ENCODE measurements around the gene TCAP.

Gene TCAP

DNA sequence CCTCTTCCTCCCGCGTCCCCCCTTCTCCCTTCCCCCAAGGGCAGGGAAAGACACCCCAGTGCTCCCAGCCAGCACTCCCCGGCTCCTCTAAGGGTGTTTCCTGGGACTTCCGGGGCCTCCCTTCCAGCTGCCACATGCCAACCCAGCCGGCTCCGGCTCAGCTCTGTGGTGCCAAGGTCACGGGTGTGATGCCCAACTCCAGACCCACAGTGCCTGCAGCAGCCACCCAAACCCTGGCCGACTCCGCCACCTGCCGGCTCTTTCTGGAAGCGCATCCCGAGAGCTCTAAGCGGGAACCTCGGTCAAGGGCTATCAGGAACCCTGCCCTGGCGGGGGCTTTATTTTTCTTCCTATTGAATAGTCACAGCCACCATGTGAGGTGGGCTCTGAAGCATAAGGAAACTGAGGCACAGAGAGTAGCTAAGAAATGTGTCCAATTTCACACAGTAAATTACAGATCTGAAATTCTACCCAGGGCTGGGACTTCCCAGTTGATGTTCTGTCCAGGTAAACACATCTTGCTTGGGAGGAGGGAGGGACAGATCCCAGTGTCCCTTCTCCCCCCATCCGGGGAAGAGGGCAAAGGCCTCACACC lies 41.7 kb upstream of the TCAP start:
- H3K36me3 ChIP-seq (ENCODE audit: control insufficient read depth, insufficient read depth, low read length) = no peaks in the 10 kb centered on the region
- H3K9ac ChIP-seq (ENCODE audit: low read depth, low read length) = no peak overlapping the region
- H3K27me3 ChIP-seq (ENCODE audit: control insufficient read depth, insufficient read depth, low read length) = peaks cover 80% of the 10 kb centered on the region
- no peak overlapping the region for H3K27ac ChIP-seq (ENCODE audit: low read depth, low read length)
- H3K9me3 ChIP-seq (ENCODE audit: control insufficient read depth, insufficient read depth, low read length) = no peaks in the 10 kb centered on the region
- no peak overlapping the region for H3K4me3 ChIP-seq (ENCODE audit: low read depth, low read length)
- H3K4me1 ChIP-seq (ENCODE audit: control insufficient read depth, insufficient read depth, low read length) = peaks cover 24% of the 10 kb centered on the region; the same call in 1 of the 2 replicates

GRCh38 chr17:39624313-39624712 lies 40.8 kb upstream of the TCAP start:
- H3K4me1 ChIP-seq (ENCODE audit: control insufficient read depth, insufficient read depth, low read length) = peaks cover 30% of the 10 kb centered on the region
- no peak overlapping the region for H3K4me3 ChIP-seq (ENCODE audit: low read depth, low read length)
- no peaks in the 10 kb centered on the region for H3K9me3 ChIP-seq (ENCODE audit: control insufficient read depth, insufficient read depth, low read length)
- H3K9ac ChIP-seq (ENCODE audit: low read depth, low read length) = no peak overlapping the region
- no peak overlapping the region for H3K27ac ChIP-seq (ENCODE audit: low read depth, low read length)
- H3K36me3 ChIP-seq (ENCODE audit: control insufficient read depth, insufficient read depth, low read length) = no peaks in the 10 kb centered on the region
- peaks cover 80% of the 10 kb centered on the region for H3K27me3 ChIP-seq (ENCODE audit: control insufficient read depth, insufficient read depth, low read length)

- Histone ChIP-seq H3K4me1 (ENCODE audit: control insufficient read depth, insufficient read depth, low read length) (peaks cover 39% of the 10 kb centered on the region), H3K9me3 (ENCODE audit: control insufficient read depth, insufficient read depth, low read length) (no peaks in the 10 kb centered on the region), H3K4me3 (ENCODE audit: low read depth, low read length) (no peak overlapping the region), H3K27me3 (ENCODE audit: control insufficient read depth, insufficient read depth, low read length) (peaks cover 75% of the 10 kb centered on the region), H3K36me3 (ENCODE audit: control insufficient read depth, insufficient read depth, low read length) (no peaks in the 10 kb centered on the region), H3K9ac (ENCODE audit: low read depth, low read length) (no peak overlapping the region), H3K27ac (ENCODE audit: low read depth, low read length) (no peak overlapping the region)
Measured at GRCh38 chr17:39625198-39625785, 39.9 kb upstream of the TCAP start.

DNA sequence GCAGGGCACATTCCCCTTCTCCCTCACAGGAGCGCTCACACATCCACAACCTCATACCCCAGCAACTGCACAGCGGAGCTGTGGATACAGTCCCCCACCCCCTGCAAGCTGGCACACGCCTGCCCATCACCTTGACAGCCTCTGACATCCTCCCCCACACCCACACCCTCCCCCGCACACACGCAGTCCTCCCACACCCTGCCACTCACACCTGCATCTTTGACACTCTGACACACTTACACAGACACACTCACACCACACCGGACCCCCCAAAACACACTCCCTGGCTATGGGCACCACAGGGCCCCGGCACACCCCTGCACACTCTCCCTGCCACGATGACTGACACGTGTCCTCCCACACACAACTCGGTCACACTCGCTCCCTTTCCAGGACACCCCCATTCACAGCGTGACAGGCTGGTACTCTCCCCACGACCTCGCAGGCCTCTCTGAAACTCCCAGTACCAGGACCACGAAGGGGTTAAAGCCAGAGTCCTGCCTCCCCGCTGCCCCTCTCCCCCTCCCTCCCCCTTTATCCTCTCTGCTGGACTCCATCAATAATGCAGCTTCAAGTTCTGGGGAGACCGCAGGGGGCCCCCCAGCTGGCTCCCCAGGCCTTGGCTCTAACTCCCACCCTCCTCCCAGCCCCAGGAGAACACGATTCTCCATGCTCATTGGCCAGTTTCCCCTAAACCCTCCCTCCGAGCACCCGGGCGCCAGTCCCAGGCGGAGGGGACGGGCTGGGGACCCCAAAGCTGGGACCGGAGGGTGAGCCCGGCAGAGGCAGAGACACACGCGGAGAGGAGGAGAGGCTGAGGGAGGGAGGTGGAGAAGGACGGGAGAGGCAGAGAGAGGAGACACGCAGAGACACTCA lies 38.7 kb upstream of the TCAP start, which contains the start of gene PPP1R1B:
Gene PPP1R1B, plus strand, starts transcription at position 782 of the 876 bp plus-strand sequence. CDS start 441 bp downstream, outside the sequence.
- H3K9ac ChIP-seq (ENCODE audit: low read depth, low read length) = no peak within 1 kb of the TSS
- H3K36me3 ChIP-seq (ENCODE audit: control insufficient read depth, insufficient read depth, low read length) = no peaks in the 10 kb centered on the region
- peak within 1 kb of the TSS; percentile 71 for H3K4me3 ChIP-seq (ENCODE audit: low read depth, low read length)

GRCh38 chr17:39627047-39627711 lies 38.0 kb upstream of the TCAP start:
- no peaks in the 10 kb centered on the region for H3K36me3 ChIP-seq (ENCODE audit: control insufficient read depth, insufficient read depth, low read length)
- no peaks in the 10 kb centered on the region for H3K9me3 ChIP-seq (ENCODE audit: control insufficient read depth, insufficient read depth, low read length)
- H3K4me1 ChIP-seq (ENCODE audit: control insufficient read depth, insufficient read depth, low read length) = peaks cover 54% of the 10 kb centered on the region
- peak overlapping the region; percentile 71 for H3K4me3 ChIP-seq (ENCODE audit: low read depth, low read length)
- H3K27ac ChIP-seq (ENCODE audit: low read depth, low read length) = no peak overlapping the region
- peaks cover 62% of the 10 kb centered on the region for H3K27me3 ChIP-seq (ENCODE audit: control insufficient read depth, insufficient read depth, low read length)
- no peak overlapping the region for H3K9ac ChIP-seq (ENCODE audit: low read depth, low read length)

More for the DNA sequence above, 38.7 kb upstream of the TCAP start, which contains the start of gene PPP1R1B:
- H3K27ac ChIP-seq (ENCODE audit: low read depth, low read length) = no peak within 1 kb of the TSS
- H3K4me1 ChIP-seq (ENCODE audit: control insufficient read depth, insufficient read depth, low read length) = peaks cover 47% of the 10 kb centered on the region
- no peaks in the 10 kb centered on the region for H3K9me3 ChIP-seq (ENCODE audit: control insufficient read depth, insufficient read depth, low read length)
- H3K27me3 ChIP-seq (ENCODE audit: control insufficient read depth, insufficient read depth, low read length) = peaks cover 66% of the 10 kb centered on the region

- no peak overlapping the region for H3K9ac ChIP-seq (ENCODE audit: low read depth, low read length)
- H3K27me3 ChIP-seq (ENCODE audit: control insufficient read depth, insufficient read depth, low read length) = peaks cover 61% of the 10 kb centered on the region
- H3K4me3 ChIP-seq (ENCODE audit: low read depth, low read length) = peak overlapping the region; percentile 71
- H3K36me3 ChIP-seq (ENCODE audit: control insufficient read depth, insufficient read depth, low read length) = no peaks in the 10 kb centered on the region
- no peaks in the 10 kb centered on the region for H3K9me3 ChIP-seq (ENCODE audit: control insufficient read depth, insufficient read depth, low read length)
- peaks cover 57% of the 10 kb centered on the region for H3K4me1 ChIP-seq (ENCODE audit: control insufficient read depth, insufficient read depth, low read length)
- H3K27ac ChIP-seq (ENCODE audit: low read depth, low read length) = no peak overlapping the region
Measured at GRCh38 chr17:39627712-39628516, 37.2 kb upstream of the TCAP start.

GRCh38 chr17:39628655-39629493 lies 36.3 kb upstream of the TCAP start:
- no peaks in the 10 kb centered on the region for H3K9me3 ChIP-seq (ENCODE audit: control insufficient read depth, insufficient read depth, low read length)
- no peak overlapping the region for H3K9ac ChIP-seq (ENCODE audit: low read depth, low read length)
- no peaks in the 10 kb centered on the region for H3K36me3 ChIP-seq (ENCODE audit: control insufficient read depth, insufficient read depth, low read length)
- H3K27me3 ChIP-seq (ENCODE audit: control insufficient read depth, insufficient read depth, low read length) = peaks cover 53% of the 10 kb centered on the region
- H3K27ac ChIP-seq (ENCODE audit: low read depth, low read length) = no peak overlapping the region
- no peak overlapping the region for H3K4me3 ChIP-seq (ENCODE audit: low read depth, low read length)
- H3K4me1 ChIP-seq (ENCODE audit: control insufficient read depth, insufficient read depth, low read length) = peaks cover 57% of the 10 kb centered on the region

- peaks cover 49% of the 10 kb centered on the region for H3K27me3 ChIP-seq (ENCODE audit: control insufficient read depth, insufficient read depth, low read length)
- no peak overlapping the region for H3K4me3 ChIP-seq (ENCODE audit: low read depth, low read length)
- H3K27ac ChIP-seq (ENCODE audit: low read depth, low read length) = no peak overlapping the region
- H3K9me3 ChIP-seq (ENCODE audit: control insufficient read depth, insufficient read depth, low read length) = no peaks in the 10 kb centered on the region
- H3K4me1 ChIP-seq (ENCODE audit: control insufficient read depth, insufficient read depth, low read length) = peaks cover 58% of the 10 kb centered on the region
- no peaks in the 10 kb centered on the region for H3K36me3 ChIP-seq (ENCODE audit: control insufficient read depth, insufficient read depth, low read length)
- no peak overlapping the region for H3K9ac ChIP-seq (ENCODE audit: low read depth, low read length)
Measured at GRCh38 chr17:39629494-39629880, 35.7 kb upstream of the TCAP start.

GRCh38 chr17:39629898-39630297 lies 35.3 kb upstream of the TCAP start:
- Histone ChIP-seq H3K9ac (ENCODE audit: low read depth, low read length) (no peak overlapping the region), H3K9me3 (ENCODE audit: control insufficient read depth, insufficient read depth, low read length) (no peaks in the 10 kb centered on the region), H3K27ac (ENCODE audit: low read depth, low read length) (no peak overlapping the region), H3K4me1 (ENCODE audit: control insufficient read depth, insufficient read depth, low read length) (peaks cover 58% of the 10 kb centered on the region), H3K4me3 (ENCODE audit: low read depth, low read length) (no peak overlapping the region), H3K27me3 (ENCODE audit: control insufficient read depth, insufficient read depth, low read length) (peaks cover 45% of the 10 kb centered on the region), H3K36me3 (ENCODE audit: control insufficient read depth, insufficient read depth, low read length) (no peaks in the 10 kb centered on the region)
